Measurements from ENCODE around the gene PRICKLE1.

Gene PRICKLE1

GRCh38 chr12:42432517-42433140 lies 156.9 kb downstream of the PRICKLE1 start:
- no peak overlapping the region for H3K4me3 ChIP-seq (ENCODE audit: low read length)
- no peak for DNase-seq (ENCODE audit: low read depth)
- no peak for TF ChIP-seq CTCF (conservative IDR thresholded peaks at IDR 0.05; ENCODE audit: low read depth, low read length)

GRCh38 chr12:42428850-42429249 lies 160.7 kb downstream of the PRICKLE1 start:
- no peak for TF ChIP-seq CTCF (conservative IDR thresholded peaks at IDR 0.05; ENCODE audit: low read depth, low read length)
- no peak overlapping the region for H3K4me3 ChIP-seq (ENCODE audit: low read length)
- no peak for DNase-seq (ENCODE audit: low read depth)

DNA sequence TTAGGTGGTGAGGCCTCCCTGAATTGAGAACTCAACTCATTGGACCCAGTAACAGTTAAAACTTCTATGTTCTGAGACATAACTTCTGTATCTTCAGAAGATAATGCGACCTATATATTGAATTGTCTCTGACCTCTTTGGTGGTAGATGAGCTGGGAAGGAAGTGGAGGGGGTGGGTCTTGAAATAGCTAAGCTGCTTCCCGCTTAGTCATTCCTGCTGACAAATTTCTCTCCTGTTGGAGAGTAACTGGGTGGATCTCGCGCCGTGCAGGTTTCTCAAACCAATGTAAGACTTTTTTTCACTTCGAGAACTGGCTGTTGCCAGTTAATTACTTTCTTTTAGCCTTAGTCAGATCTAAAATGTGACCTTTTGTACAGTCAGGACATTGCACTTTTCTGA lies 162.8 kb downstream of the PRICKLE1 start:
- no peak for TF ChIP-seq CTCF (conservative IDR thresholded peaks at IDR 0.05; ENCODE audit: low read depth, low read length)
- no peak overlapping the region for H3K4me3 ChIP-seq (ENCODE audit: low read length)
- peak; percentile 37 for DNase-seq (ENCODE audit: low read depth)

DNA sequence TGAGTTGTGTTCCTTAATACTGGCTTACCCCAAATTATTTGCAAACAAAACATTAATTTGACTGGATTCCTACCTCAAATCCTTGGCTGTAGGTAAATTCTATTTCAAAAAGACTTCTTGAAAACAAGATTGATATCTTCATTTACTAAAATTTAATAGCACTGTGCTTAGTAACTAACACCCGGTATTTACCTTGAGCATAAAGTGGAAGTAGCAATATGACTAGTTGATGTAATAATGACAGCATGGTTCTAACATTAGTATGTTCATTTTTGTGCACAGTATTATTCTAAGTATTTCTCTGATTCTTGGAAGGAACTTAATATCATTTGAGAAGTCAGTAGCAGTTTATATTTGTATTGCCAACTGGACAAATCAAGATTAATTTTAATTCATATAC lies 166.8 kb downstream of the PRICKLE1 start:
- DNase-seq (ENCODE audit: low read depth): no peak
- no peak for TF ChIP-seq CTCF (conservative IDR thresholded peaks at IDR 0.05; ENCODE audit: low read depth, low read length)
- H3K4me3 ChIP-seq (ENCODE audit: low read length): no peak overlapping the region

GRCh38 chr12:42421844-42422779 lies 167.4 kb downstream of the PRICKLE1 start:
- no peak for DNase-seq (ENCODE audit: low read depth)
- H3K4me3 ChIP-seq (ENCODE audit: low read length): no peak overlapping the region
- no peak for TF ChIP-seq CTCF (conservative IDR thresholded peaks at IDR 0.05; ENCODE audit: low read depth, low read length)

GRCh38 chr12:42420395-42420794 lies 169.2 kb downstream of the PRICKLE1 start:
- no peak for TF ChIP-seq CTCF (conservative IDR thresholded peaks at IDR 0.05; ENCODE audit: low read depth, low read length)
- no peak for DNase-seq (ENCODE audit: low read depth)
- H3K4me3 ChIP-seq (ENCODE audit: low read length): no peak overlapping the region
